ENCODE results near the gene SLC26A8. TPM values are rescaled to one million over a fixed set of nuclear protein-coding genes. Genes with fewer than 3 reads are reported as not detected.

SLC26A8 gene
- total and polyA plus RNA-seq, 2 of the 13 experiments (the other 11 are each of a cell fraction or from before 2014, with no cell fraction given) = 0.46 TPM; not detected in 1

GRCh38 chr6:36028088-36028876 is 3.8 kb upstream of the SLC26A8 start (continued):
- TF ChIP-seq BORCS8-MEF2B (CRISPR knock-in tag; IDR thresholded peaks at IDR 0.05) (no peak), SMC3 (IDR thresholded peaks at IDR 0.05; ENCODE audit: low read length) (no peak), ATF1 (CRISPR knock-in tag; IDR thresholded peaks at IDR 0.05) (no peak), TCF7 (IDR thresholded peaks at IDR 0.05; ENCODE audit: low read depth) (no peak), IKZF4 (CRISPR knock-in tag; IDR thresholded peaks at IDR 0.05; ENCODE audit: borderline replicate concordance, low read depth, not compliant biosample characterization) (peak; percentile 14), DBP (CRISPR knock-in tag; IDR thresholded peaks at IDR 0.05; ENCODE audit: not compliant biosample characterization) (no peak), ZNF335 (CRISPR knock-in tag; IDR thresholded peaks at IDR 0.05) (no peak), FOXA1 (IDR thresholded peaks at IDR 0.05) (no peak), FOXA1 (CRISPR knock-in tag; IDR thresholded peaks at IDR 0.05) (peak; percentile 22; the same call in 1 of the 2 replicates), TIGD3 (CRISPR knock-in tag; IDR thresholded peaks at IDR 0.05; ENCODE audit: borderline replicate concordance) (no peak), U2AF1 (optimal IDR thresholded peaks at IDR 0.05; ENCODE audit: low read depth, low read length) (no peak), ZNF598 (CRISPR knock-in tag; IDR thresholded peaks at IDR 0.05; ENCODE audit: borderline replicate concordance) (peak; percentile 19; the same call in 1 of the 2 replicates), ZNF674 (CRISPR knock-in tag; IDR thresholded peaks at IDR 0.05; ENCODE audit: low read depth) (no peak), ZNF772 (CRISPR knock-in tag; IDR thresholded peaks at IDR 0.05) (0 out of 2 replicates have a peak, but pooled peaks have one; percentile 78), SATB2 (CRISPR knock-in tag; IDR thresholded peaks at IDR 0.05) (no peak), ZKSCAN5 (CRISPR knock-in tag; IDR thresholded peaks at IDR 0.05) (no peak), ZNF18 (CRISPR knock-in tag; IDR thresholded peaks at IDR 0.05; ENCODE audit: insufficient replicate concordance) (no peak), KAT2B (IDR thresholded peaks at IDR 0.05; ENCODE audit: borderline replicate concordance, low read depth, low read length) (no peak), HOXA3 (CRISPR knock-in tag; IDR thresholded peaks at IDR 0.05) (no peak), ZNF460 (CRISPR knock-in tag; IDR thresholded peaks at IDR 0.05; ENCODE audit: borderline replicate concordance) (no peak), ATF7 (IDR thresholded peaks at IDR 0.05) (no peak), ATF7 (CRISPR knock-in tag; IDR thresholded peaks at IDR 0.05) (no peak), ZNF720 (CRISPR knock-in tag; IDR thresholded peaks at IDR 0.05) (no peak), ZNF33B (CRISPR knock-in tag; IDR thresholded peaks at IDR 0.05) (peak; percentile 62; the same call in 1 of the 2 replicates), POGZ (CRISPR knock-in tag; IDR thresholded peaks at IDR 0.05) (no peak; the same call in 1 of the 2 replicates), SP4 (CRISPR knock-in tag; IDR thresholded peaks at IDR 0.05) (peak; percentile 47; the same call in 1 of the 2 replicates), ZNF12 (CRISPR knock-in tag; IDR thresholded peaks at IDR 0.05) (no peak), ZNF430 (CRISPR knock-in tag; IDR thresholded peaks at IDR 0.05) (peak; percentile 58; the same call in 1 of the 2 replicates), ZBTB3 (CRISPR knock-in tag; IDR thresholded peaks at IDR 0.05; ENCODE audit: borderline replicate concordance, low read depth) (no peak), ZEB1 (IDR thresholded peaks at IDR 0.05; ENCODE audit: insufficient replicate concordance, low read depth) (no peak)
